Lower leg skin (tissue), 4 donors: ENCODE results near the gene HVCN1. TPM values are rescaled to one million over a fixed set of nuclear protein-coding genes. Genes with fewer than 3 reads are reported as not detected.

ENCODE experiments used
- DNase-seq, 2 donors: peaks; one replicate each; pipeline ENCODE4 v3.0.0-alpha.2; 2019; ENCODE audit warnings: low spot score in 2 of 2
- H3K4me3 ChIP-seq: fragments of 200-600 bp; sonication (generic); 2 replicates; pipeline ENCODE4 v1.5.1; 2017; ENCODE audit warnings: mild to moderate bottlenecking, low read depth; ENCODE audit not compliant: poor library complexity, severe bottlenecking
- CTCF ChIP-seq, 3 donors: fragments of 450-650 bp; IDR thresholded peaks; one replicate each; pipeline ENCODE4 v1.5.1; 2016; ENCODE audit warnings: antibody characterized with exemption in 3 of 3, mild to moderate bottlenecking in 3 of 3, moderate library complexity in 2 of 3
- POLR2A ChIP-seq, 2 donors: fragments of 450-650 bp; IDR thresholded peaks; one replicate each; pipeline ENCODE4 v1.6.1; 2016 to 2017; ENCODE audit warnings: antibody characterized with exemption in 2 of 2, mild to moderate bottlenecking in 1 of 2, moderate library complexity in 1 of 2
- WGBS, 2 donors: methylation state at CpG; one replicate each; pipeline ENCODE4 v1.1.5; 2018; 5-methylcytosine and 5-hydroxymethylcytosine counted together
- intact Hi-C: fragments of 100-400 bp; cut with DNase I; formaldehyde crosslinking; loops from one replicate; pipeline ENCODE4 v1.15.0; 2023; ENCODE audit warnings: low total_unique reads
- total RNA-seq, 4 donors: library from RNA; depleted of rRNA; stranded (reverse); fragments of >200 nt; gene quantifications; one replicate each; pipeline ENCODE4 v1.1.0, GENCODE V29; 2016

HVCN1 gene
- total RNA-seq, 4 donors from 2014 or later: 2.2 to 3.5 (median 3.3) TPM

DNA sequence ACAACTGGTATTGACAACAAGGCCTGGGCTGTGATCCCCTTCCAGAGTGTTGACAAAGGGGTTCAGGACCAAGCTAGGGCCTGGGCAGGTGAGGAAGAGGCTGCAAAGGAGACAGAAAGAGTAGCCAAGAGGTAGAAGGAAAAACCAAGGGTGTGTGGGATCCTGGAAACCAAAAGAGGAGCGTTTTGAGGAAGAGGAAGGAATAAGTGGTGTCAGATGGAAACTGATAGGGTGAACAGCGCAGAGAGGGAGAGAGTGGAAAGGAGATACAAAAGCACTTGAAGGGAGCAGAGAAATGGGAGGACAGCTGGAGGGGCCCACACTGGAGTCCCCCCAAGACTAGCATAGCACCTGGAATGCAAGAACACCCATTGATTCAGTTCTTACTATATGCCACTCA, 8.3 kb upstream of the HVCN1 start:
- TF ChIP-seq CTCF (IDR thresholded peaks at IDR 0.05) (no peak), POLR2A (IDR thresholded peaks at IDR 0.05) (no peak)
- DNase-seq: peak in 1 of 2 donors; percentile 67
- no peak overlapping the region for H3K4me3 ChIP-seq
- intact Hi-C loops: no loop called here
- 85% methylated on average over 2 of the region's 2 CpGs for WGBS, 2 donors

DNA sequence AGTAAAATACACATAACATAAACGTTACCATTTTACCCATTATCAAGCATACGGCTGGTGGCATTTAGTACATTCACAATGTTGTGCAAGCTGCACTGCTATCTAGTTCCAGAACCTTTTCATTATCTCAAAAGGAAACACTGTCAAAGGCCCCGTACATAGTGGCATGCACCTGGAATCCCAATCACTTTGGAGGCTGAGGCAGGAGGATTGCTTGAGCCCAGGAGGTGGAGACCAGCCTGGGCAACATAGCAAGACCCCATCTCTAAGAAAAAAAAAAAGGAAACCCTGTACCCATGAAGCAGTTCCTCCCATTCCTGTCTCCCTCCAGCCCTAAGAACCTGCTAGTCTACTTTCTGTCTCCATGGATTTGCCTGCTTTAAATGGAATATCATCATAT, 7.4 kb upstream of the HVCN1 start:
- DNase-seq: no peak
- H3K4me3 ChIP-seq: no peak overlapping the region
- 85% methylated on average over 3 of the region's 3 CpGs for WGBS, 2 donors
- intact Hi-C loops: no loop called here
- no peak for TF ChIP-seq POLR2A (IDR thresholded peaks at IDR 0.05)
- no peak for TF ChIP-seq CTCF (IDR thresholded peaks at IDR 0.05)

DNA sequence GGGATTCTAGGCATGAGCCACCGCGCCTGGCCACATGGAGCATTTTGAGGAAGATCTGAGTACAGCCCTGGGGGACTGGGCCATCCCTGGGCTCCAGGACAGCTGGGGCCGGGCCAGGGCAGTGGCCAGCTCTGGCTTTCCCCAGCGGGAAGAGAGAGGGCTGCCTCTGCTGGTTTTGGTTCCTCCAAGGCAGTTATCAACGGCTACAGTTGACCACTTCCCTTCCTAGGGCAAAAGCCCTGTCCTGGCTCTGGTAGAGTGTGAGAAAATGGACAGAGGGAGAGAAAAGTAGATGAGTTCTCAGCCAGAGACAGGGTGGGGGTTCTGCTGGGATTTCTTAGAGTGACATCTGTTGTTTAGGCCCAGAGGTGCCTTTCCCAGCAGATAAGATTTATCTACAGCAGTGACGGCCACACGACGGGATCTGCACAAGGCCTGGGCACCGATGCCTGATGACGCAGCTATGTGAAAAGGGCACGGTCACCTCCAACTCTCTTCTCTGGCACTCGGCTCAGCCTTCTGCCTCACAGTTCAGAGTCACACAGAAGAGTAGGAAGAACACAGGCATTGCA, 5.5 kb upstream of the HVCN1 start:
- H3K4me3 ChIP-seq: no peak overlapping the region
- TF ChIP-seq CTCF (IDR thresholded peaks at IDR 0.05) (no peak), POLR2A (IDR thresholded peaks at IDR 0.05) (no peak)
- intact Hi-C loops: no loop called here
- 70 to 85% methylated on average over 12 of the region's 12 CpGs for WGBS, 2 donors
- DNase-seq: peak in 1 of 2 donors; percentile 28

DNA sequence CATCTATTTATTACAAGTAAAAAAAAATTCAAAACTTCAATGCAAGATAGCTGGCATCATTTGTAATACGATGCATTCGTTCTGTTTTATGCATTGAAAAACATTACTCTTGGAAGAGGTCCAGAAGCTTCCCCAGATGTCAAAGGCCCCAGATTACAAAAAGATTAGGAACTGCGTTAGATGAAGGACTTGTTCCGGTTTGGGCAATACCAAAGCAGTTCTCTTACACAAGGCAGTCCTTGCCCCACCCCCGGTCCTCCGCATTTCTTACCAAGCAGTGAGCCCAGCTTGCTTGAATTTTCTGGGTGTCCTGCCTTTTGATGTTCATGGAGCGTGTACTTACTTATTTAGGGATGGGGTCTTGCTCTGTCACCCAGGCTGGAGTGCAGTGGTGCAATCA, 4.8 kb upstream of the HVCN1 start:
- intact Hi-C loops: no loop called here
- TF ChIP-seq POLR2A (IDR thresholded peaks at IDR 0.05) (no peak), CTCF (IDR thresholded peaks at IDR 0.05) (no peak)
- H3K4me3 ChIP-seq: no peak overlapping the region
- WGBS, 2 donors: 70 to 71% methylated on average over 7 of the region's 7 CpGs
- DNase-seq: peak in 1 of 2 donors; percentile 53

DNA sequence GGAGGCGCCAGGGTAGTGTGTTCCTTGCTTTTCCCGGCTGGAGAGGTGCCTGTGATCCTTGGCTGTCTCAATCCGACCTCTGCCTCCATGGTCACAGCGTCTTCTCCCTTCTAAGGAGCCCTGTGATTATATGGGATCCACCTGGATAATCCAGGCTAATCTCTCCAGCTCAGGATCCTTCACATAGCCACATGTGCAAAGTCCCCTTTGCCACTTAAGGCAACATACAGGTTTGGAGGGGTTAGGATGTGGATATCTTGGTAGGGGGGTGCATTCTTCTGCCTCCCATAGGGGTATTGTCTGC, 1.2 kb upstream of the HVCN1 start:
- H3K4me3 ChIP-seq: no peak overlapping the region
- DNase-seq: no peak
- 40 to 53% methylated on average over 4 of the region's 4 CpGs for WGBS, 2 donors
- TF ChIP-seq POLR2A (IDR thresholded peaks at IDR 0.05) (no peak), CTCF (IDR thresholded peaks at IDR 0.05) (no peak)
- intact Hi-C loops: no loop called here
